Choroid plexus epithelial cell (primary cell): ENCODE data around the gene ERG.

ENCODE experiments used
- DNase-seq: peaks from one replicate; pipeline ENCODE4 v3.0.0-alpha.2; 2010; ENCODE audit warnings: low read depth
- H3K4me3 ChIP-seq: 2 replicates; pipeline ENCODE4 v1.5.1; 2011; ENCODE audit warnings: low read depth, mild to moderate bottlenecking, control low read depth, low read length, moderate library complexity
- TF ChIP-seq, protein P1 (sequence below): conservative IDR thresholded peaks from 2 replicates; pipeline ENCODE4 v1.5.1; 2011; ENCODE audit warnings: low read depth, mild to moderate bottlenecking, control low read depth, inconsistent platforms, low read length, moderate library complexity

The ERG gene

DNA sequence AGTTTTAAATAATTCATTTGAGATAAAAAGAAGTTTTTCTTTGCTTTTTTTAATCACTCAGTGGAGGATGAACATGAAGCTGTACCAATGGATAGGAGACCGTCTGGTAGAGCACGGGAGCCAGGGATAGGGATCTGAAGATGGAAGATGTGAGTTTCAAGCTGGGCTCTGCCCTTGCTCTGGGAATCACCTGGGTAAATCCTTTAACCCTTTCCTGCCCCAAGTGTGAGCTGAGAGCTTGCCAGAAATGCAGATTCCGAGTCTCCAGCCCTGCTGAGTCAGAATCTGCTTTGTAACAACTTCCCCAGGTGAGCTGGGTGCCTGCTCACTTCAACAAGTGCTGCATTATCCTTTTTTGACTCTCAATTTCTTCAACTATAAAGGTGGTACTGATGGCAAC, 44.1 kb downstream of the ERG start:
- no peak for DNase-seq
- H3K4me3 ChIP-seq: no peak overlapping the region
- TF ChIP-seq, protein P1, sequence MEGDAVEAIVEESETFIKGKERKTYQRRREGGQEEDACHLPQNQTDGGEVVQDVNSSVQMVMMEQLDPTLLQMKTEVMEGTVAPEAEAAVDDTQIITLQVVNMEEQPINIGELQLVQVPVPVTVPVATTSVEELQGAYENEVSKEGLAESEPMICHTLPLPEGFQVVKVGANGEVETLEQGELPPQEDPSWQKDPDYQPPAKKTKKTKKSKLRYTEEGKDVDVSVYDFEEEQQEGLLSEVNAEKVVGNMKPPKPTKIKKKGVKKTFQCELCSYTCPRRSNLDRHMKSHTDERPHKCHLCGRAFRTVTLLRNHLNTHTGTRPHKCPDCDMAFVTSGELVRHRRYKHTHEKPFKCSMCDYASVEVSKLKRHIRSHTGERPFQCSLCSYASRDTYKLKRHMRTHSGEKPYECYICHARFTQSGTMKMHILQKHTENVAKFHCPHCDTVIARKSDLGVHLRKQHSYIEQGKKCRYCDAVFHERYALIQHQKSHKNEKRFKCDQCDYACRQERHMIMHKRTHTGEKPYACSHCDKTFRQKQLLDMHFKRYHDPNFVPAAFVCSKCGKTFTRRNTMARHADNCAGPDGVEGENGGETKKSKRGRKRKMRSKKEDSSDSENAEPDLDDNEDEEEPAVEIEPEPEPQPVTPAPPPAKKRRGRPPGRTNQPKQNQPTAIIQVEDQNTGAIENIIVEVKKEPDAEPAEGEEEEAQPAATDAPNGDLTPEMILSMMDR: no peak

DNA sequence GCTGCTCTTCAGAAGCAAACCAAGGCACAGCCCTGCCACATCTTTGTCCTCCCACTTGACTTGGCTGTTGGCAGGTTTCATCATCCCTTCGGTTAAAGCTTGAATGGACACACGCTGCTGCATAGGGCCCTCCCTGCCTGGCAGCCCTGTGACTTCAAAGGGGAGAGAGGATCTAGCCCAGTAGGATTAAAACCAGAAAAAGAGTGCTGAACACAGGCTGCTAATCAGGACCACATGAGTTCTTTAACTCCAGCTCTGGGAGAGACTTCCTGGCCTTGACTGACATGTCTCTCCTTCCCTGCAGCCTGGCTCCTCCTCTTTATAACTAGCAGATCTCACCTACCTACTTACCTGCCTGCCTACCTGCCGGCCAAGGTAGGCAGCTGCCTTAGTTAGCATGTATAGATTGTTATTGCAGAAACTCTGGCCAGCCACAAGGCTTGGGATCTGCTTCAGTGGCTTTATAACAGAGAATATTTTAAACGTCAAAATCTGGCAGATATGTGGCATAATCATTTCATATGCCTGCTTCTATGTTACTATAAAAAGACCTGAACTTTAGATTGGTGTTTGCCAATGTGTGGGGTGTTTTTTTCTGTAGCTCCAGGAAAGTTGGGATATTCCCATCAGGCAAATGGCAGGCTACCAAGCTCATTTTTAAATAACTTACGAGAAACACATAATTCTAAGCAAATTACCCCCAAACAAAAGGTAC, 49.4 kb downstream of the ERG start:
- no peak for DNase-seq
- no peak overlapping the region for H3K4me3 ChIP-seq
- TF ChIP-seq, protein P1: no peak

DNA sequence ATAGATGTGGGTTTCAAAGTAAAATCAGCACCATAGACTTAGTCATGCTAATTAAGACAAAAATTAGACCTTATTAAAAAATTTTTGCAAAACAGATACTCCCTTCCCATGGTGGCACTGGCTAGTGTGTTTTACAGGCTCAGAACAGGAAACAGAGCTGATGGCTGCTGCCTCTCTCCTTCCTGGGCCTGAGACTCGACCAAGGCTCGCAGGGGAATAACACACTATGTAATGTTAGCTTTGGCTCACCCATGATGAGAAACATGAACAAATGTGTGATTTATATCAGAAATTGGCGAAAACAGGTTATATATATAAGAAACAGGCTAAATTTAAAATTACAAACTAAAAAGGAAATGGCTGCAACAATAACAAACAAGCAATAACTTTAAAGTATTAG, 50.7 kb downstream of the ERG start:
- no peak for DNase-seq
- TF ChIP-seq, protein P1: no peak
- no peak overlapping the region for H3K4me3 ChIP-seq

DNA sequence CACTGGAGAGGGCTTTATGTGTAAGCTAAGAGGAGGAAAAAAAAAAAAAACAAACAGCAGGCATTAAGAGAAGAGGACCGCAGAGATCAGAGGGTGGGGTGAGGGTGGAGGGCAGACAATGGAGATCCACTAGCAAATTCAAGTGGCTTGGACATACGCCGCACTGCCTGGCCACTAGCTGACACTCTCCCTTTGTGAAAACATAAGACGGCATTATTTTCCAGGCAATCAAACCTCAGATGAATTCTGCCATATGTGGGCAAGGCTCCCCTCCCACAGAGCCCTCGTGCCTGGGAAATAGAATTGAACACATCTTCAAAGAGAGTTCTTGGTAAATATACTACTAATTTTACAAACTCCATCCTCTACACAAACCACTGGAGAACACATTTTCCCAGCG, 53.6 kb downstream of the ERG start:
- DNase-seq: no peak
- H3K4me3 ChIP-seq: no peak overlapping the region
- TF ChIP-seq, protein P1: peak; percentile 6

DNA sequence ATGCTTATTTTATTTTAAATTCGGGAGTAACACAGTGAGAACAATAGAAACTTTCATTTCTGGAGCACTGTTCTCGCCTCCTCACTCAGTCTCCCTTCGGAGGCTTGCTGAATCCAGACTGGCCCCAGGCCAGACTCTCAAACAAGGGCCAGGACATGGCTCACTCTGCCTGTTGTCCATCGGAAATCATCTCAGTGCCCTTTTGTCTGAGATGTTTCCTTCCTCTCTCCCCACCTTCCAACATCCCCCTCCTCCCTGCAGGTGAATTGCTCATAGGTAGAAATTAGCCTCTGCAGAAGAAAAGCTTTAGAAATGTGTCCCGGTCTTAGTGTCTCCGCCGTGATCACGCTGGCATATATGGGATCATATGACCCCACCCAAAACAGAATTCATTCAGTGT, 55.2 kb downstream of the ERG start:
- H3K4me3 ChIP-seq: no peak overlapping the region
- no peak for DNase-seq
- TF ChIP-seq, protein P1: no peak

DNA sequence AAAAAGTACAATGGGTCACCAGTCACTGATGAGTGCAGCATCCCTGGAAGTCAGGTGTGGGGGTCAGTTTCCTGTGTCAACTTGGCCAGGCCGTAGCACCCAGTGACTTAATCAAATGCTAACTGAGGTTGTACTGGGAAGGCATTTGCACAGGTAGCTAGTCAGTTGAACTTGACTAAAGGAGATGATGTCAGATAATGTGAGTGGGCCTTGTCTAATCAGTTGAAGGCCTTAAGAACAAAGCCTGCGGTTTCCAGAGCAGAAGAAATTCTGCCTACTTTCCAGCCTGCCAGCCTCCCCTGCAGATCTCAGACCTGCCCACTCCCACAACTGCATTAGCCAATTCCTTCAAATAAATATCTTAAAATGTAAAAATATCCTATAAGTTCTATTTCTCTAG, 57.1 kb downstream of the ERG start:
- H3K4me3 ChIP-seq: no peak overlapping the region
- TF ChIP-seq, protein P1: no peak
- DNase-seq: no peak

DNA sequence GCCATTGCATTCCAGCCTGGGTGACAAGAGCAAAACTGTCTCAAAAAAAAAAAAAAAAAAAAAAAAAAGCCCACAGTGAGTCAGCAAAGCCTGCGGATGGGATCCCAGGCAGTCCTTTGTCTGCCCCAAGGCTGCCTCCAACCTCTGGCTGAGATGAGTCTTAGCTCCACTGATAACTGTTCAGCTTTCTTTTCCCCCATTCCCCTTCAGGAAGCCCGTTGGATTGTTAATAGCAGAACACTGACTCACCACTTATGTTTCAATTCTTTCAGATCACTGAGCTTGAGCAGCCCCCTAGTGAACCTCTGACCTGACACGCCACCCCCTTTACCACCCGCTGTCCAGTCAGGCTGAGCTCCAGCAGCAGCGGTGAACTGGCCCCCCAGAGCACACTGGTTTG, 57.5 kb downstream of the ERG start:
- peak; percentile 82 for DNase-seq
- TF ChIP-seq, protein P1: no peak
- no peak overlapping the region for H3K4me3 ChIP-seq
